NB4 (cell line): Measurements from ENCODE around the gene HAUS7.

Experiments
- DNase-seq: peaks from one replicate; pipeline ENCODE4 v3.0.0; 2010; ENCODE audit warnings: low read depth
- H3K4me3 ChIP-seq: one replicate; pipeline ENCODE4 v1.5.1; 2011; ENCODE audit warnings: mild to moderate bottlenecking, low read depth, low read length, moderate library complexity
- CTCF ChIP-seq: IDR thresholded peaks from one replicate; pipeline ENCODE4 v1.5.1; 2012; ENCODE audit warnings: low read depth, low read length
- MAX ChIP-seq: IDR thresholded peaks from 2 replicates; pipeline ENCODE4 v1.6.1; 2011; ENCODE audit warnings: low read depth, low read length
- MYC ChIP-seq: IDR thresholded peaks from 2 replicates; pipeline ENCODE4 v1.6.1; 2011; ENCODE audit warnings: low read depth, low read length
- POLR2A ChIP-seq: IDR thresholded peaks from 2 replicates; pipeline ENCODE4 v1.6.1; 2011; ENCODE audit warnings: mild to moderate bottlenecking; ENCODE audit not compliant: insufficient read length; ENCODE audit errors: extremely low read depth

HAUS7 gene

GRCh38 chrX:153457827-153458466 lies 12.4 kb downstream of the HAUS7 start:
- DNase-seq = no peak
- TF ChIP-seq CTCF = no peak
- TF ChIP-seq MYC = no peak
- TF ChIP-seq POLR2A = no peak
- no peak for TF ChIP-seq MAX
- no peak overlapping the region for H3K4me3 ChIP-seq

- no peak for TF ChIP-seq POLR2A
- DNase-seq = no peak
Observed at GRCh38 chrX:153457136-153457825, 13.1 kb downstream of the HAUS7 start.

GRCh38 chrX:153456704-153457103 lies 13.7 kb downstream of the HAUS7 start:
- H3K4me3 ChIP-seq = no peak overlapping the region
- TF ChIP-seq MYC (no peak), POLR2A (no peak), CTCF (no peak), MAX (no peak)
- DNase-seq = no peak

More at GRCh38 chrX:153457136-153457825, 13.1 kb downstream of the HAUS7 start:
- H3K4me3 ChIP-seq = no peak overlapping the region

GRCh38 chrX:153456161-153456560 lies 14.2 kb downstream of the HAUS7 start:
- DNase-seq = no peak
- H3K4me3 ChIP-seq = no peak overlapping the region
- no peak for TF ChIP-seq POLR2A
- no peak for TF ChIP-seq CTCF
- TF ChIP-seq MYC = no peak
- TF ChIP-seq MAX = no peak

- no peak overlapping the region for H3K4me3 ChIP-seq
- no peak for DNase-seq
- TF ChIP-seq MYC (no peak), MAX (no peak), CTCF (no peak), POLR2A (no peak)
Observed at GRCh38 chrX:153455571-153455970, 14.8 kb downstream of the HAUS7 start.

GRCh38 chrX:153454901-153455550 lies 15.3 kb downstream of the HAUS7 start:
- no peak for DNase-seq
- TF ChIP-seq CTCF (no peak), MYC (no peak), MAX (no peak), POLR2A (no peak)
- no peak overlapping the region for H3K4me3 ChIP-seq
